SW 1271 (cell line): ENCODE data around the gene GCSAML.
"Not testable (repeated sequence)": the region's sequence is repeated elsewhere in the genome, so short reads cannot be mapped to it uniquely, and the experiment has no call there.

Experiments
- DNase-seq, 2 experiments: peaks; one replicate each; lab custom pipeline; 2025; lab: John Stamatoyannopoulos, UW

The GCSAML gene

GRCh38 chr1:247548769-247549182, at the start of gene GCSAML:
Gene GCSAML, plus strand, starts transcription at chr1:247549134. Its CDS starts 58 bp downstream, at chr1:247549192.
- DNase-seq, result no peak

GRCh38 chr1:247500865-247501264, 48.1 kb upstream of the GCSAML start:
- DNase-seq, result no peak

- DNase-seq, result no peak
Observed at GRCh38 chr1:247506831-247507230, 42.1 kb upstream of the GCSAML start.

- no peak for DNase-seq
Observed at GRCh38 chr1:247517795-247518612, 30.9 kb upstream of the GCSAML start.

GRCh38 chr1:247518613-247518891, 30.4 kb upstream of the GCSAML start:
- DNase-seq, result no peak

- not testable (repeated sequence) for DNase-seq
Observed at GRCh38 chr1:247521886-247522285, 27.0 kb upstream of the GCSAML start.

- DNase-seq, result no peak
Observed at GRCh38 chr1:247528812-247529474, 20.0 kb upstream of the GCSAML start.

GRCh38 chr1:247529771-247530355, 19.1 kb upstream of the GCSAML start:
- DNase-seq, result no peak

GRCh38 chr1:247530785-247531184, 18.1 kb upstream of the GCSAML start:
- DNase-seq, result no peak

GRCh38 chr1:247531937-247532336, 17.0 kb upstream of the GCSAML start:
- DNase-seq, result no peak

- DNase-seq, result no peak
Observed at GRCh38 chr1:247535402-247535801, 13.5 kb upstream of the GCSAML start.

GRCh38 chr1:247536340-247536739, 12.6 kb upstream of the GCSAML start, which contains the start of gene OR2C3:
Gene OR2C3, minus strand, starts transcription at chr1:247536440. Its CDS starts 3,929 bp downstream, at chr1:247532511.
- DNase-seq, result no peak

GRCh38 chr1:247538561-247538960, 10.4 kb upstream of the GCSAML start:
- no peak for DNase-seq

- DNase-seq, result no peak
Observed at GRCh38 chr1:247539215-247539614, 9.7 kb upstream of the GCSAML start.

GRCh38 chr1:247540581-247540980, 8.4 kb upstream of the GCSAML start:
- no peak for DNase-seq

- no peak for DNase-seq
Observed at GRCh38 chr1:247542811-247543210, 6.1 kb upstream of the GCSAML start.

GRCh38 chr1:247548092-247548491, 842 bp upstream of the GCSAML start:
- DNase-seq, result no peak

GRCh38 chr1:247551721-247552120, 2.8 kb downstream of the GCSAML start:
- DNase-seq, result peak; percentile 44 to 52

- DNase-seq, result no peak
Observed at GRCh38 chr1:247552231-247552630, 3.3 kb downstream of the GCSAML start.

- no peak for DNase-seq
Observed at GRCh38 chr1:247557926-247558674, 9.2 kb downstream of the GCSAML start.

- no peak for DNase-seq
Observed at GRCh38 chr1:247561711-247562110, 12.8 kb downstream of the GCSAML start.

GRCh38 chr1:247562198-247562597, 13.3 kb downstream of the GCSAML start:
- no peak for DNase-seq
